GM23338 (cell line): ENCODE measurements around the gene SYT13. TPM values are rescaled to one million over a fixed set of nuclear protein-coding genes. Genes with fewer than 3 reads are reported as not detected.

ENCODE experiments used
- ATAC-seq: fragments of 200-7000 bp; cut with Tn5 transposase; 3 replicates; pipeline ENCODE4 v1.9.1; 2020
- DNase-seq: peaks from one replicate; pipeline ENCODE4 v3.0.0-alpha.2; 2015; ENCODE audit warnings: low spot score
- H2AFZ ChIP-seq: fragments of 200-600 bp; sonication (generic); 2 replicates; pipeline ENCODE4 v1.8.0; 2016; ENCODE audit warnings: antibody characterized with exemption, mild to moderate bottlenecking, moderate library complexity
- H3F3A ChIP-seq: fragments of 200-600 bp; sonication (generic); replicated peaks from 2 replicates; pipeline ENCODE4 v1.8.0; 2017; ENCODE audit warnings: antibody characterized with exemption, mixed run types, low read depth
- H3K27ac ChIP-seq: fragments of 200-600 bp; sonication (generic); 2 replicates; pipeline ENCODE4 v1.6.1; 2016; ENCODE audit warnings: low read depth
- H3K27me3 ChIP-seq: fragments of 200-600 bp; sonication (generic); 2 replicates; pipeline ENCODE4 v1.8.0; 2016; ENCODE audit warnings: mild to moderate bottlenecking, mixed run types, moderate library complexity; ENCODE audit not compliant: insufficient read depth
- H3K36me3 ChIP-seq: fragments of 200-600 bp; sonication (generic); 2 replicates; pipeline ENCODE4 v1.8.0; 2016; ENCODE audit warnings: mild to moderate bottlenecking; ENCODE audit not compliant: insufficient read depth
- H3K4me1 ChIP-seq: fragments of 200-600 bp; sonication (generic); 2 replicates; pipeline ENCODE4 v1.8.0; 2016; ENCODE audit warnings: mild to moderate bottlenecking, moderate library complexity; ENCODE audit not compliant: insufficient read depth
- H3K4me2 ChIP-seq: fragments of 200-600 bp; sonication (generic); 2 replicates; pipeline ENCODE4 v1.7.1; 2017; ENCODE audit warnings: mixed run types
- H3K4me3 ChIP-seq: fragments of 200-600 bp; sonication (generic); 2 replicates; pipeline ENCODE4 v1.6.1; 2016; ENCODE audit warnings: mixed run types
- H3K79me2 ChIP-seq: fragments of 200-600 bp; sonication (generic); replicated peaks from 2 replicates; pipeline ENCODE4 v1.8.0; 2017; ENCODE audit warnings: mild to moderate bottlenecking; ENCODE audit not compliant: insufficient read depth
- H3K9me2 ChIP-seq: fragments of 200-600 bp; sonication (generic); 2 replicates; pipeline ENCODE4 v1.8.0; 2017; ENCODE audit not compliant: insufficient read depth
- H4K20me1 ChIP-seq: fragments of 200-600 bp; sonication (generic); replicated peaks from 2 replicates; pipeline ENCODE4 v1.8.0; 2017; ENCODE audit warnings: mild to moderate bottlenecking; ENCODE audit not compliant: insufficient read depth
- H3K27ac Mint-ChIP-seq: 2 replicates; pipeline ENCODE4 v1.8.0; 2020; ENCODE audit warnings: inconsistent platforms, mild to moderate bottlenecking, moderate library complexity, mixed read lengths
- H3K27me3 Mint-ChIP-seq: 3 replicates; pipeline ENCODE4 v1.8.0; 2022; ENCODE audit warnings: low read depth, mild to moderate bottlenecking, moderate library complexity, mixed read lengths, inconsistent platforms; ENCODE audit not compliant: insufficient read depth, poor library complexity
- H3K36me3 Mint-ChIP-seq: 3 replicates; pipeline ENCODE4 v1.8.0; 2021; ENCODE audit warnings: low read depth, mild to moderate bottlenecking, inconsistent platforms, moderate library complexity, mixed read lengths
- H3K4me1 Mint-ChIP-seq: 3 replicates; pipeline ENCODE4 v1.8.0; 2020; ENCODE audit warnings: mild to moderate bottlenecking, inconsistent platforms, mixed read lengths
- H3K4me3 Mint-ChIP-seq: 3 replicates; pipeline ENCODE4 v1.8.0; 2021; ENCODE audit warnings: moderate library complexity, mild to moderate bottlenecking, inconsistent platforms, mixed read lengths
- H3K9me3 Mint-ChIP-seq: 3 replicates; pipeline ENCODE4 v1.8.0; 2020; ENCODE audit warnings: moderate library complexity, mild to moderate bottlenecking, inconsistent platforms, mixed read lengths
- CREB1 ChIP-seq: fragments of 250-450 bp; sonication (Bioruptor Pico); IDR thresholded peaks from 2 replicates; pipeline ENCODE4 v1.5.0; 2020; ENCODE audit warnings: low read depth, mild to moderate bottlenecking, moderate library complexity
- EZH2 ChIP-seq: fragments of 200-600 bp; sonication (generic); IDR thresholded peaks from one replicate; pipeline ENCODE4 v1.8.0; 2017; ENCODE audit warnings: antibody characterized with exemption, mild to moderate bottlenecking, low read depth; ENCODE audit not compliant: unreplicated experiment
- NANOG ChIP-seq: IDR thresholded peaks from 2 replicates; pipeline ENCODE4 v1.6.1; 2016; ENCODE audit warnings: antibody characterized with exemption, borderline replicate concordance
- POLR2AphosphoS5 ChIP-seq: IDR thresholded peaks from 2 replicates; pipeline ENCODE4 v1.6.1; 2016; ENCODE audit warnings: antibody characterized with exemption, low read depth
- STAT1 ChIP-seq: IDR thresholded peaks from one replicate; pipeline ENCODE4 v1.6.1; 2016; ENCODE audit warnings: antibody characterized with exemption; ENCODE audit not compliant: unreplicated experiment
- ZNF114 ChIP-seq: fragments of 250-450 bp; sonication (Bioruptor Pico); IDR thresholded peaks from 2 replicates; pipeline ENCODE4 v1.5.0; 2020; ENCODE audit warnings: mild to moderate bottlenecking, moderate library complexity
- ZNF331 ChIP-seq: fragments of 250-450 bp; sonication (Bioruptor Pico); IDR thresholded peaks from 2 replicates; pipeline ENCODE4 v1.5.0; 2020; ENCODE audit warnings: low read depth, mild to moderate bottlenecking, moderate library complexity
- polyA plus RNA-seq: library from polyadenylated mRNA; unstranded; fragments of >200 nt; fragmentation: Nextera tagmentation; extraction: Ambion mirVana; gene quantifications from 2 replicates; pipeline ENCODE4 v1.2.1, GENCODE V29; 2016
- total RNA-seq: library from RNA; depleted of rRNA; stranded (reverse); fragments of >200 nt; shearing (Covaris generic); gene quantifications from 2 replicates; pipeline ENCODE4 v1.2.3, GENCODE V29; 2014
- TF ChIP-seq, protein P1 (sequence below): fragments of 250-450 bp; sonication (Bioruptor Pico); IDR thresholded peaks from 2 replicates; pipeline ENCODE4 v1.5.0; 2020; ENCODE audit warnings: mild to moderate bottlenecking, moderate library complexity
- TF ChIP-seq, protein P2 (sequence below): IDR thresholded peaks from 2 replicates; pipeline ENCODE4 v1.6.1; 2016; ENCODE audit warnings: antibody characterized with exemption
- TF ChIP-seq, protein P3 (sequence below), 2 experiments: fragments of 200-600 bp in 1 of 2; sonication (generic) in 1 of 2; conservative IDR thresholded peaks; 2 replicates each; pipeline versions ENCODE4 v1.5.1 to v1.6.1; 2016 to 2017; ENCODE audit warnings: antibody characterized with exemption in 2 of 2, low read depth in 2 of 2, mild to moderate bottlenecking in 2 of 2, moderate library complexity in 1 of 2
- TF ChIP-seq, protein P4 (sequence below): IDR thresholded peaks from one replicate; pipeline ENCODE4 v1.6.1; 2018; ENCODE audit warnings: antibody characterized with exemption; ENCODE audit not compliant: unreplicated experiment

The SYT13 gene
- total and polyA plus RNA-seq, 2 experiments from 2014 or later, result 3.4 to 16.3 TPM

DNA sequence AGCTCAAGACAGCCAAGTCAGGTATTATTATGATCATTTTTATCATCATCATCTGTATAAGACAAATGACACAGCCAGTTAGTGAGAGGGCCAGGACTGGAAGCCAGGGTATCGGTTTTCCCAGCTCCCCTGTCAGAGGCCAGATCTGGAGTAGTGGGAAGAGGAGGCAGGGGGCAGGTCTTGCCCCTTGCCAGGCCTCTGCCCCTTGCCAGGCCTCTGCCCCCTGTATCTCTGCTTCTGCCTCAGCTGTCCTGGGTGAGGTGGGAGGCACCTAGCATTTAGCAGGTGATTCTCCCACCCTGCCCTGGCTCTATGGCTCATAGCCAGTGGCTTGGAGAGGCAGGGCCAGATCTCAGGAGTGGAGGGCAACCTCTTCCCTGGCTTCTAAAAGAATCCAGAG is 72.4 kb downstream of the SYT13 start:
- Histone ChIP-seq H2AFZ (no peak overlapping the region), H3F3A (0 out of 2 replicates have a peak, but pooled peaks cover 3% of the 10 kb centered on the region)
- no peak for ATAC-seq

More for the DNA sequence above, 72.4 kb downstream of the SYT13 start:
- H4K20me1 ChIP-seq, result no peaks in the 10 kb centered on the region
- Mint-ChIP-seq H3K27me3 (peaks cover 7% of the 10 kb centered on the region), H3K27ac (no peak overlapping the region), H3K4me1 (peaks cover 25% of the 10 kb centered on the region), H3K4me3 (no peak overlapping the region), H3K9me3 (no peaks in the 10 kb centered on the region), H3K36me3 (peaks cover 9% of the 10 kb centered on the region; the same call in 2 of the 3 replicates)
- no peaks in the 10 kb centered on the region for H3K9me2 ChIP-seq
- H3K36me3 ChIP-seq, result no peaks in the 10 kb centered on the region
- H3K4me3 ChIP-seq, result no peak overlapping the region
- DNase-seq, result no peak
- no peak overlapping the region for H3K27ac ChIP-seq
- H3K79me2 ChIP-seq, result no peaks in the 10 kb centered on the region
- H3K4me1 ChIP-seq, result peaks cover 14% of the 10 kb centered on the region
- no peak for TF ChIP-seq POLR2AphosphoS5
- TF ChIP-seq STAT1, result no peak
- TF ChIP-seq, protein P1, sequence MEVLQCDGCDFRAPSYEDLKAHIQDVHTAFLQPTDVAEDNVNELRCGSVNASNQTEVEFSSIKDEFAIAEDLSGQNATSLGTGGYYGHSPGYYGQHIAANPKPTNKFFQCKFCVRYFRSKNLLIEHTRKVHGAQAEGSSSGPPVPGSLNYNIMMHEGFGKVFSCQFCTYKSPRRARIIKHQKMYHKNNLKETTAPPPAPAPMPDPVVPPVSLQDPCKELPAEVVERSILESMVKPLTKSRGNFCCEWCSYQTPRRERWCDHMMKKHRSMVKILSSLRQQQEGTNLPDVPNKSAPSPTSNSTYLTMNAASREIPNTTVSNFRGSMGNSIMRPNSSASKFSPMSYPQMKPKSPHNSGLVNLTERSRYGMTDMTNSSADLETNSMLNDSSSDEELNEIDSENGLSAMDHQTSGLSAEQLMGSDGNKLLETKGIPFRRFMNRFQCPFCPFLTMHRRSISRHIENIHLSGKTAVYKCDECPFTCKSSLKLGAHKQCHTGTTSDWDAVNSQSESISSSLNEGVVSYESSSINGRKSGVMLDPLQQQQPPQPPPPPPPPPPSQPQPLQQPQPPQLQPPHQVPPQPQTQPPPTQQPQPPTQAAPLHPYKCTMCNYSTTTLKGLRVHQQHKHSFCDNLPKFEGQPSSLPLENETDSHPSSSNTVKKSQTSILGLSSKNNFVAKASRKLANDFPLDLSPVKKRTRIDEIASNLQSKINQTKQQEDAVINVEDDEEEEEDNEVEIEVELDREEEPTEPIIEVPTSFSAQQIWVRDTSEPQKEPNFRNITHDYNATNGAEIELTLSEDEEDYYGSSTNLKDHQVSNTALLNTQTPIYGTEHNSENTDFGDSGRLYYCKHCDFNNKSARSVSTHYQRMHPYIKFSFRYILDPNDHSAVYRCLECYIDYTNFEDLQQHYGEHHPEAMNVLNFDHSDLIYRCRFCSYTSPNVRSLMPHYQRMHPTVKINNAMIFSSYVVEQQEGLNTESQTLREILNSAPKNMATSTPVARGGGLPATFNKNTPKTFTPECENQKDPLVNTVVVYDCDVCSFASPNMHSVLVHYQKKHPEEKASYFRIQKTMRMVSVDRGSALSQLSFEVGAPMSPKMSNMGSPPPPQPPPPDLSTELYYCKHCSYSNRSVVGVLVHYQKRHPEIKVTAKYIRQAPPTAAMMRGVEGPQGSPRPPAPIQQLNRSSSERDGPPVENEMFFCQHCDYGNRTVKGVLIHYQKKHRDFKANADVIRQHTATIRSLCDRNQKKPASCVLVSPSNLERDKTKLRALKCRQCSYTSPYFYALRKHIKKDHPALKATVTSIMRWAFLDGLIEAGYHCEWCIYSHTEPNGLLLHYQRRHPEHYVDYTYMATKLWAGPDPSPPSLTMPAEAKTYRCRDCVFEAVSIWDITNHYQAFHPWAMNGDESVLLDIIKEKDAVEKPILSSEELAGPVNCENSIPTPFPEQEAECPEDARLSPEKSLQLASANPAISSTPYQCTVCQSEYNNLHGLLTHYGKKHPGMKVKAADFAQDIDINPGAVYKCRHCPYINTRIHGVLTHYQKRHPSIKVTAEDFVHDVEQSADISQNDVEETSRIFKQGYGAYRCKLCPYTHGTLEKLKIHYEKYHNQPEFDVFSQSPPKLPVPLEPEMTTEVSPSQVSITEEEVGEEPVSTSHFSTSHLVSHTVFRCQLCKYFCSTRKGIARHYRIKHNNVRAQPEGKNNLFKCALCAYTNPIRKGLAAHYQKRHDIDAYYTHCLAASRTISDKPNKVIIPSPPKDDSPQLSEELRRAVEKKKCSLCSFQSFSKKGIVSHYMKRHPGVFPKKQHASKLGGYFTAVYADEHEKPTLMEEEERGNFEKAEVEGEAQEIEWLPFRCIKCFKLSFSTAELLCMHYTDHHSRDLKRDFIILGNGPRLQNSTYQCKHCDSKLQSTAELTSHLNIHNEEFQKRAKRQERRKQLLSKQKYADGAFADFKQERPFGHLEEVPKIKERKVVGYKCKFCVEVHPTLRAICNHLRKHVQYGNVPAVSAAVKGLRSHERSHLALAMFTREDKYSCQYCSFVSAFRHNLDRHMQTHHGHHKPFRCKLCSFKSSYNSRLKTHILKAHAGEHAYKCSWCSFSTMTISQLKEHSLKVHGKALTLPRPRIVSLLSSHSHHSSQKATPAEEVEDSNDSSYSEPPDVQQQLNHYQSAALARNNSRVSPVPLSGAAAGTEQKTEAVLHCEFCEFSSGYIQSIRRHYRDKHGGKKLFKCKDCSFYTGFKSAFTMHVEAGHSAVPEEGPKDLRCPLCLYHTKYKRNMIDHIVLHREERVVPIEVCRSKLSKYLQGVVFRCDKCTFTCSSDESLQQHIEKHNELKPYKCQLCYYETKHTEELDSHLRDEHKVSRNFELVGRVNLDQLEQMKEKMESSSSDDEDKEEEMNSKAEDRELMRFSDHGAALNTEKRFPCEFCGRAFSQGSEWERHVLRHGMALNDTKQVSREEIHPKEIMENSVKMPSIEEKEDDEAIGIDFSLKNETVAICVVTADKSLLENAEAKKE, result no peak
- no peak for TF ChIP-seq ZNF114 (CRISPR knock-in tag)
- no peak for TF ChIP-seq EZH2
- TF ChIP-seq ZNF331 (CRISPR knock-in tag), result no peak
- TF ChIP-seq, protein P2, sequence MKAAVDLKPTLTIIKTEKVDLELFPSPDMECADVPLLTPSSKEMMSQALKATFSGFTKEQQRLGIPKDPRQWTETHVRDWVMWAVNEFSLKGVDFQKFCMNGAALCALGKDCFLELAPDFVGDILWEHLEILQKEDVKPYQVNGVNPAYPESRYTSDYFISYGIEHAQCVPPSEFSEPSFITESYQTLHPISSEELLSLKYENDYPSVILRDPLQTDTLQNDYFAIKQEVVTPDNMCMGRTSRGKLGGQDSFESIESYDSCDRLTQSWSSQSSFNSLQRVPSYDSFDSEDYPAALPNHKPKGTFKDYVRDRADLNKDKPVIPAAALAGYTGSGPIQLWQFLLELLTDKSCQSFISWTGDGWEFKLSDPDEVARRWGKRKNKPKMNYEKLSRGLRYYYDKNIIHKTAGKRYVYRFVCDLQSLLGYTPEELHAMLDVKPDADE, result no peak
- TF ChIP-seq, protein P3, sequence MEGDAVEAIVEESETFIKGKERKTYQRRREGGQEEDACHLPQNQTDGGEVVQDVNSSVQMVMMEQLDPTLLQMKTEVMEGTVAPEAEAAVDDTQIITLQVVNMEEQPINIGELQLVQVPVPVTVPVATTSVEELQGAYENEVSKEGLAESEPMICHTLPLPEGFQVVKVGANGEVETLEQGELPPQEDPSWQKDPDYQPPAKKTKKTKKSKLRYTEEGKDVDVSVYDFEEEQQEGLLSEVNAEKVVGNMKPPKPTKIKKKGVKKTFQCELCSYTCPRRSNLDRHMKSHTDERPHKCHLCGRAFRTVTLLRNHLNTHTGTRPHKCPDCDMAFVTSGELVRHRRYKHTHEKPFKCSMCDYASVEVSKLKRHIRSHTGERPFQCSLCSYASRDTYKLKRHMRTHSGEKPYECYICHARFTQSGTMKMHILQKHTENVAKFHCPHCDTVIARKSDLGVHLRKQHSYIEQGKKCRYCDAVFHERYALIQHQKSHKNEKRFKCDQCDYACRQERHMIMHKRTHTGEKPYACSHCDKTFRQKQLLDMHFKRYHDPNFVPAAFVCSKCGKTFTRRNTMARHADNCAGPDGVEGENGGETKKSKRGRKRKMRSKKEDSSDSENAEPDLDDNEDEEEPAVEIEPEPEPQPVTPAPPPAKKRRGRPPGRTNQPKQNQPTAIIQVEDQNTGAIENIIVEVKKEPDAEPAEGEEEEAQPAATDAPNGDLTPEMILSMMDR (conservative IDR thresholded peaks at IDR 0.05; ENCODE audit: low read depth in 2 of 2), result no peak
- no peak for TF ChIP-seq NANOG
- no peak for TF ChIP-seq CREB1
- TF ChIP-seq, protein P4, sequence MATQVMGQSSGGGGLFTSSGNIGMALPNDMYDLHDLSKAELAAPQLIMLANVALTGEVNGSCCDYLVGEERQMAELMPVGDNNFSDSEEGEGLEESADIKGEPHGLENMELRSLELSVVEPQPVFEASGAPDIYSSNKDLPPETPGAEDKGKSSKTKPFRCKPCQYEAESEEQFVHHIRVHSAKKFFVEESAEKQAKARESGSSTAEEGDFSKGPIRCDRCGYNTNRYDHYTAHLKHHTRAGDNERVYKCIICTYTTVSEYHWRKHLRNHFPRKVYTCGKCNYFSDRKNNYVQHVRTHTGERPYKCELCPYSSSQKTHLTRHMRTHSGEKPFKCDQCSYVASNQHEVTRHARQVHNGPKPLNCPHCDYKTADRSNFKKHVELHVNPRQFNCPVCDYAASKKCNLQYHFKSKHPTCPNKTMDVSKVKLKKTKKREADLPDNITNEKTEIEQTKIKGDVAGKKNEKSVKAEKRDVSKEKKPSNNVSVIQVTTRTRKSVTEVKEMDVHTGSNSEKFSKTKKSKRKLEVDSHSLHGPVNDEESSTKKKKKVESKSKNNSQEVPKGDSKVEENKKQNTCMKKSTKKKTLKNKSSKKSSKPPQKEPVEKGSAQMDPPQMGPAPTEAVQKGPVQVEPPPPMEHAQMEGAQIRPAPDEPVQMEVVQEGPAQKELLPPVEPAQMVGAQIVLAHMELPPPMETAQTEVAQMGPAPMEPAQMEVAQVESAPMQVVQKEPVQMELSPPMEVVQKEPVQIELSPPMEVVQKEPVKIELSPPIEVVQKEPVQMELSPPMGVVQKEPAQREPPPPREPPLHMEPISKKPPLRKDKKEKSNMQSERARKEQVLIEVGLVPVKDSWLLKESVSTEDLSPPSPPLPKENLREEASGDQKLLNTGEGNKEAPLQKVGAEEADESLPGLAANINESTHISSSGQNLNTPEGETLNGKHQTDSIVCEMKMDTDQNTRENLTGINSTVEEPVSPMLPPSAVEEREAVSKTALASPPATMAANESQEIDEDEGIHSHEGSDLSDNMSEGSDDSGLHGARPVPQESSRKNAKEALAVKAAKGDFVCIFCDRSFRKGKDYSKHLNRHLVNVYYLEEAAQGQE, result no peak
- no peak overlapping the region for H3K4me2 ChIP-seq
- H3K27me3 ChIP-seq, result no peaks in the 10 kb centered on the region
